AG04450 (cell line): Measurements from ENCODE around the gene OR5K3. TPM values are rescaled to one million over a fixed set of nuclear protein-coding genes. Genes with fewer than 3 reads are reported as not detected.

ENCODE experiments used
- CTCF ChIA-PET: fragments of 300-600, 350-600 bp; formaldehyde crosslinking; extraction: SDS; loops from one replicate; lab custom pipeline; 2022; ENCODE audit warnings: antibody characterized with exemption, inconsistent platforms; lab: Charles Lee
- POLR2A ChIA-PET: fragments of 350-600 bp; formaldehyde crosslinking; extraction: SDS; loops from one replicate; lab custom pipeline; 2021; ENCODE audit warnings: antibody characterized with exemption, inconsistent platforms; lab: Yijun Ruan, JAX
- DNase-seq: peaks from one replicate; pipeline ENCODE4 v3.0.0-alpha.2; 2011; ENCODE audit warnings: low read depth, low spot score
- H3K27ac ChIP-seq: one replicate; pipeline ENCODE4 v1.5.1; 2012; ENCODE audit warnings: low read depth, low read length, control low read depth
- H3K27me3 ChIP-seq: one replicate; pipeline ENCODE4 v1.6.0; 2012; ENCODE audit warnings: low read length; ENCODE audit not compliant: control insufficient read depth, insufficient read depth
- H3K4me3 ChIP-seq: 2 replicates; pipeline ENCODE4 v1.5.1; 2011; ENCODE audit warnings: mild to moderate bottlenecking, low read depth, low read length, control low read depth
- H3K9me3 ChIP-seq: 2 replicates; pipeline ENCODE4 v1.5.1; 2012; ENCODE audit warnings: low read length; ENCODE audit not compliant: control insufficient read depth, insufficient read depth
- polyA plus RNA-seq: library from polyadenylated mRNA; depleted of rRNA; stranded (reverse); fragments of >200 nt; gene quantifications from 2 replicates; pipeline ENCODE4 v1.2.3, GENCODE V29; 2011
- TF ChIP-seq, protein P1 (sequence below): IDR thresholded peaks from 2 replicates; pipeline ENCODE4 v1.5.1; 2011; ENCODE audit warnings: low read depth, low read length, control low read depth, inconsistent platforms

OR5K3 gene
- polyA plus RNA-seq, 1 experiment = not detected

DNA sequence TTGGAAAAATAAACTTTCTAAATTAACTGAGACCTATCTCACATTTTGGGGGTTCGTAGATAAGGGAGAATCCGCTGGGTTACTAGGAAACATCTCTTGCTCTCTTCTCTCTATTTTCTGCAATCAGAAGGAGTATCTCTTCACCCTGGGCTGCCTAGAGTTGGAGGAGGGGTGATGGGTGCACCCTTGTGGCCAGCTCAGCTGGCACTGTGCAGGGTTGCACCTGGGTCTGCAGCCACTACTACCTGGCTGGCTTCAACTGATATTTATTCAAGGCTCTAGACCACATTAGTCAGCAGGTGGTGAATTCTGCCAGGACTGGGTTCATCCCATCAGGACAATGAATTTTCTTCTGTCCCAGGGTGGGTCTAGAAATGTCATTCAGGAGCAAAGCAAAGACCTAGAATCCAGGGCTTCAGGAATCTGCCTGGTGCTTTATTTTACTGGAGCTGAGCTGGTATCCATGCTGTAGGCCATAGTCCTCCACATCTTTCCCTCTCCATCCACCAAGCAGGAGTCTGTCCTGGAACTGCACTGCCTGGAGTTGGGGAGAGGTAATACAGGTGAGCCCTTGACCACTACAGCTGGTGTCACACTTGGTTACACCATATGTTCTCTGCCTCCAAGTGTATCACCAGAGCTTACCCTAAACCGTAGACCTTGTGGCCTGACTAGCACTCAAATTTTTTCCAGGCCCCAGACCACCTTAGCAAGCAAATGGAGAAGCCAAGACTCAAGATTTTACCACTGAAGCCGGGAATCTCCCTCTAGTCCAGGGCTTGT, 22.8 kb upstream of the OR5K3 start:
- Histone ChIP-seq H3K9me3 (no peaks in the 10 kb centered on the region), H3K4me3 (no peak overlapping the region), H3K27ac (no peak overlapping the region), H3K27me3 (no peaks in the 10 kb centered on the region)
- TF ChIP-seq, protein P1, sequence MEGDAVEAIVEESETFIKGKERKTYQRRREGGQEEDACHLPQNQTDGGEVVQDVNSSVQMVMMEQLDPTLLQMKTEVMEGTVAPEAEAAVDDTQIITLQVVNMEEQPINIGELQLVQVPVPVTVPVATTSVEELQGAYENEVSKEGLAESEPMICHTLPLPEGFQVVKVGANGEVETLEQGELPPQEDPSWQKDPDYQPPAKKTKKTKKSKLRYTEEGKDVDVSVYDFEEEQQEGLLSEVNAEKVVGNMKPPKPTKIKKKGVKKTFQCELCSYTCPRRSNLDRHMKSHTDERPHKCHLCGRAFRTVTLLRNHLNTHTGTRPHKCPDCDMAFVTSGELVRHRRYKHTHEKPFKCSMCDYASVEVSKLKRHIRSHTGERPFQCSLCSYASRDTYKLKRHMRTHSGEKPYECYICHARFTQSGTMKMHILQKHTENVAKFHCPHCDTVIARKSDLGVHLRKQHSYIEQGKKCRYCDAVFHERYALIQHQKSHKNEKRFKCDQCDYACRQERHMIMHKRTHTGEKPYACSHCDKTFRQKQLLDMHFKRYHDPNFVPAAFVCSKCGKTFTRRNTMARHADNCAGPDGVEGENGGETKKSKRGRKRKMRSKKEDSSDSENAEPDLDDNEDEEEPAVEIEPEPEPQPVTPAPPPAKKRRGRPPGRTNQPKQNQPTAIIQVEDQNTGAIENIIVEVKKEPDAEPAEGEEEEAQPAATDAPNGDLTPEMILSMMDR = no peak
- DNase-seq = no peak
- POLR2A ChIA-PET = no interaction called here
- CTCF ChIA-PET = no interaction called here

DNA sequence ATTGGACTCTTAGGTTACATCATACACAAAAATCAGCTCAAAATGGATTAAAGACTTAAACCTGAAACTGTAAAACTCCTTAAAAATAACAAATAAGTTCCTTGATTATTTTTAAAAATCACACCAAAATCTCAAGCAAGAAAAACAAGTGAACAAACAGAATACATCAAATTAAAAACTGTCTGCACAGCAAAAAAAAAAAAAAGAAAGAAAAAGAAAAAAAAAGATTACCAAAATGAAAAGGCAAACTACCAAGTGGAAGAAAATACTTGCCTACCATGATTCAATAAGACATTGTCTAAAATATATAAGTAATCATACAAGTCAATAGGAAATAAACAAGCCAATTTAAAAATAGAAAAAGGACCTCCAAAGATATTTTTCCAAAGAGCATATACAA, 19.3 kb upstream of the OR5K3 start:
- POLR2A ChIA-PET = no interaction called here
- TF ChIP-seq, protein P1 = no peak
- CTCF ChIA-PET = no interaction called here
- DNase-seq = no peak
- Histone ChIP-seq H3K9me3 (no peaks in the 10 kb centered on the region), H3K27ac (no peak overlapping the region), H3K27me3 (no peaks in the 10 kb centered on the region), H3K4me3 (no peak overlapping the region)

- CTCF ChIA-PET = no interaction called here
- TF ChIP-seq, protein P1 = no peak
- Histone ChIP-seq H3K27ac (no peak overlapping the region), H3K27me3 (no peaks in the 10 kb centered on the region), H3K4me3 (no peak overlapping the region), H3K9me3 (no peaks in the 10 kb centered on the region)
- no peak for DNase-seq
- POLR2A ChIA-PET = no interaction called here
These were observed 18.6 kb upstream of the OR5K3 start for GRCh38 chr3:98371853-98372252.

DNA sequence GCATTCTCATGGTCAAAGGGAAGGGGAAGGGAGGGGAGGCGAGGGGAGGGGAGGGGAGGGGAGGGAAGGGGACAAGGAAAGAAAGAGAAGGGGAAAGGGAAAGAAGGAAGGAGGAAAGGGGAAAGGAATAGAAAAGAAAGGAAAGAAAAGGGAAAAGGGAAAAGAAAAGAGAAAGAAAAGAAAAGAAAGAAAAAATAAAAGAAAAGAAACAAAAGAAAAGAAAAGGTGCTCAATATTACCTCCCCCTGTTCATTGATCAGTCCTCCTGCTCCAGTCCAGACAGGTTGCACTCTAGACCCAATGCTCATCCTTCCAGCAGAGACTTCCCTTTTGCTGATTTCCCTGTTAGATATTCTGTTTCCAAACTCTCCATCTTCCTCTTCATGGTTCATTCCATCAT, 18.0 kb upstream of the OR5K3 start:
- ChIA-PET CTCF (interaction anchor here (0.6 kb wide), 1 partner anchor 28 kb away, joined by 3 read pairs; no protein-coding TSS in a partner anchor), POLR2A (no interaction called here)
- no peak for DNase-seq
- Histone ChIP-seq H3K4me3 (no peak overlapping the region), H3K27ac (no peak overlapping the region), H3K27me3 (no peaks in the 10 kb centered on the region), H3K9me3 (no peaks in the 10 kb centered on the region)
- TF ChIP-seq, protein P1 = no peak

GRCh38 chr3:98376631-98377030, 13.8 kb upstream of the OR5K3 start:
- TF ChIP-seq, protein P1 = no peak
- H3K9me3 ChIP-seq = no peaks in the 10 kb centered on the region
- no peak overlapping the region for H3K27ac ChIP-seq
- DNase-seq = no peak
- no peak overlapping the region for H3K4me3 ChIP-seq
- ChIA-PET POLR2A (no interaction called here), CTCF (no interaction called here)
- H3K27me3 ChIP-seq = no peaks in the 10 kb centered on the region
